ENCODE data around the gene TP53.
A peak's percentile ranks its signal among the peaks of the same experiment; 100 is the strongest.

Gene TP53

DNA sequence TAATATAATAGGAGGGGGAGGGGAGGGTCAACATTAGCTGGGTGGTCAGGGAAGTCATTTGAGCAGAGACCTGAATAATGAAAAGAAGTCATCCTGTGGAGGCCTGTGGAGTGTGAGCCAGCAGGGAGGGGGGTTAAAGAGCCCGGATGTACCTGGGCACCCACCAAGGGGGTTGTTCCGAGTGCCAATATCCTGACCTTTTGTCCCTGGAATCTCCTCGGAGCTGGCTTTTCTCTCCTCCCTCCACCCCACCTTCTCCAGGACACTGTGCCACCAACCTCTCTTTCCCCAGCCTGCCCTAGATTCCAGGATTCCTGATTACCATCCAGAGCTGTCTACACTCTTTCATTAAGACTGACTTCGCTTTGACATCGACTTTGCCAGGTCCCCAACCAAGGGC, 51.1 kb downstream of the TP53 start:
- TF ChIP-seq, protein P1, sequence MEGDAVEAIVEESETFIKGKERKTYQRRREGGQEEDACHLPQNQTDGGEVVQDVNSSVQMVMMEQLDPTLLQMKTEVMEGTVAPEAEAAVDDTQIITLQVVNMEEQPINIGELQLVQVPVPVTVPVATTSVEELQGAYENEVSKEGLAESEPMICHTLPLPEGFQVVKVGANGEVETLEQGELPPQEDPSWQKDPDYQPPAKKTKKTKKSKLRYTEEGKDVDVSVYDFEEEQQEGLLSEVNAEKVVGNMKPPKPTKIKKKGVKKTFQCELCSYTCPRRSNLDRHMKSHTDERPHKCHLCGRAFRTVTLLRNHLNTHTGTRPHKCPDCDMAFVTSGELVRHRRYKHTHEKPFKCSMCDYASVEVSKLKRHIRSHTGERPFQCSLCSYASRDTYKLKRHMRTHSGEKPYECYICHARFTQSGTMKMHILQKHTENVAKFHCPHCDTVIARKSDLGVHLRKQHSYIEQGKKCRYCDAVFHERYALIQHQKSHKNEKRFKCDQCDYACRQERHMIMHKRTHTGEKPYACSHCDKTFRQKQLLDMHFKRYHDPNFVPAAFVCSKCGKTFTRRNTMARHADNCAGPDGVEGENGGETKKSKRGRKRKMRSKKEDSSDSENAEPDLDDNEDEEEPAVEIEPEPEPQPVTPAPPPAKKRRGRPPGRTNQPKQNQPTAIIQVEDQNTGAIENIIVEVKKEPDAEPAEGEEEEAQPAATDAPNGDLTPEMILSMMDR (IDR thresholded peaks at IDR 0.05; ENCODE audit: insufficient read depth, missing control alignments) = no peak
- DNase-seq (ENCODE audit: insufficient read length, low spot score) = no peak
- no peak for FAIRE-seq

DNA sequence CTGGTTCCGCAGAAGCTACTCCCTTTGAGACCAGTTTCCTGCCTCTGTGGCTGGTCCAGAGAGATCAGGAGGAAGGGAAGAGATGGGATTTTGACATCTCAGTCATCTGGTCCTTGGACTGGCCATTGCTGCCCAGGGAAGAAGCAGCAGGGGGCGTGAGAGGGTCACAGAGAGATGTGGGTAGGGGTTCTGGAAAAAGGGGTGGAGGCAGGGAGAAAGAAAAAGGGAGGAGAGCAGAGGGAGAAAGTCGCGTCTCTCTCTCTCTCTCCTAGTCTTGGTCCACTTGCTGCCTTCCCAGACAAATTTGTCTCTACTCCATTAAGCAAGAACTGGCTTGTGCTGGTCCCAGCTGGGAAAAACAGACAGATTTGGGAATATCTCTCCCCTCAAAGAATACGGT, 52.9 kb downstream of the TP53 start:
- FAIRE-seq = no peak
- peak; percentile 95 for DNase-seq (ENCODE audit: insufficient read length, low spot score)
- TF ChIP-seq, protein P1 (IDR thresholded peaks at IDR 0.05; ENCODE audit: insufficient read depth, missing control alignments) = peak; percentile 72

DNA sequence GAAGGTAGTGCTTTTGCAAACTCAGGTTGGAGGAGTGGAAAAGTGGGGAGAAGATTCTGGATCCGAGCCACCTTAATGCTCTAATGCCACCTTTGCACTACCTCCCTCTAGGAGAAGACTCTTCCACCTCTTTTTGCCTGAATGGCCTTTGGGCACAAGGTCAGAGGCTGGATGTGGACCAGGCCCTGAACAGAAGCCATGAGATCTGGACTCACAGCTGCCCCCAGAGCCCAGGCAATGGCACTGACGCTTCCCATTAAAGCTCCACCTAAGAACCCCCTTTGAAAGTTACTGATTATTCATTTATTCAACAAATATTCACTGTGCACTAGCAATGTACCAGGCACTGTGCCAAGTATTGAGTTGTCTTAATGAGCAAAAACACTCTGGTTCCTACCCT, 54.2 kb downstream of the TP53 start:
- no peak for DNase-seq (ENCODE audit: insufficient read length, low spot score)
- FAIRE-seq = no peak
- TF ChIP-seq, protein P1 (IDR thresholded peaks at IDR 0.05; ENCODE audit: insufficient read depth, missing control alignments) = no peak

- TF ChIP-seq, protein P1 (IDR thresholded peaks at IDR 0.05; ENCODE audit: insufficient read depth, missing control alignments) = peak; percentile 36
- DNase-seq (ENCODE audit: insufficient read length, low spot score) (no peak), FAIRE-seq (no peak)
Observed at GRCh38 chr17:7632492-7632894, 54.8 kb downstream of the TP53 start.

- TF ChIP-seq, protein P1 (IDR thresholded peaks at IDR 0.05; ENCODE audit: insufficient read depth, missing control alignments) = no peak
- FAIRE-seq = no peak
Observed at GRCh38 chr17:7631398-7632380, 55.6 kb downstream of the TP53 start.

DNA sequence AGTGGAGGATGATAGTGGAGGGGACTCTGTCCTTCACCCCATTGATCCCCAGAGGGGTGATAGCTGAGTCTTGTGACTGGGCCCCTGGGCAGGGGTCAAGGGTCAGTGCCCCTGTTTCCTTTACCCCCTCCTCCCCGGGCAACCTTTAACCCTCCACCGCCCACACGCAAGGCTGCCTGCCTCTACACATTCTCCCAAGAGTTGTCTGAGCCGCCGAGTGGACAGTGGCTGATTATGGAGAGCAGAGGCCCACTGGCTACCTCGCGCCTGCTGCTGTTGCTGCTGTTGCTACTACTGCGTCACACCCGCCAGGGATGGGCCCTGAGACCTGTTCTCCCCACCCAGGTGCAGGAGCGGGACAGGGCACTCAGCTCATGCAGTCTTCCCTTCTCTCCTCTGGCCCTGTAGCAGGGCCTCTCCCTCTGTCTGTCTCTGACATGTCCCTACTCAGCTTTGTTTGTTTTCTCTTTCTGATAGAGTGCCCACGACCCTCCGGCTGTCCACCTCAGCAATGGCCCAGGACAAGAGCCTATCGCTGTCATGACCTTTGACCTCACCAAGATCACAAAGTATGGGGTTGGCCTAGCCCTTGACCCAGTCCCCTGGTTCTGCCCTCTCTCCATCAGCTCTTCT, 57.2 kb downstream of the TP53 start, which contains the start of gene SHBG:
TSS of gene SHBG (plus strand) at position 197 of the 633 bp plus-strand sequence. CDS start at position 235, 38 bp downstream.
- FAIRE-seq (no peak), DNase-seq (ENCODE audit: insufficient read length, low spot score) (no peak)

More at GRCh38 chr17:7631398-7632380, 55.6 kb downstream of the TP53 start:
- DNase-seq (ENCODE audit: insufficient read length, low spot score) = peak; percentile 10

More for the DNA sequence above, 57.2 kb downstream of the TP53 start, which contains the start of gene SHBG:
- TF ChIP-seq, protein P1 (IDR thresholded peaks at IDR 0.05; ENCODE audit: insufficient read depth, missing control alignments) = no peak

All from D721Med (cell line).